Neural cell (in vitro differentiated cells): Measurements from ENCODE around the gene TTC9B.

Experiments
- EP300 ChIP-seq: fragments of 450-650 bp; conservative IDR thresholded peaks from 2 replicates; pipeline ENCODE4 v1.6.1; 2014; ENCODE audit warnings: antibody characterized with exemption, mild to moderate bottlenecking, moderate library complexity; ENCODE audit not compliant: poor library complexity, severe bottlenecking
- EZH2 ChIP-seq: fragments of 200-600, 300-800 bp; shearing (Covaris generic), sonication (generic); IDR thresholded peaks from 2 replicates; pipeline ENCODE4 v1.6.1; 2014; ENCODE audit warnings: antibody characterized with exemption, low read length, borderline replicate concordance, mild to moderate bottlenecking; ENCODE audit not compliant: insufficient read depth, poor library complexity, severe bottlenecking
- MXI1 ChIP-seq: fragments of 450-650 bp; conservative IDR thresholded peaks from 2 replicates; pipeline ENCODE4 v1.6.1; 2014; ENCODE audit warnings: antibody characterized with exemption, mild to moderate bottlenecking; ENCODE audit not compliant: poor library complexity, severe bottlenecking
- POLR2AphosphoS5 ChIP-seq: IDR thresholded peaks from 2 replicates; pipeline ENCODE4 v1.6.1; 2012
- SMC3 ChIP-seq: fragments of 450-650 bp; conservative IDR thresholded peaks from 2 replicates; pipeline ENCODE4 v1.6.1; 2014; ENCODE audit warnings: antibody characterized with exemption, mild to moderate bottlenecking, moderate library complexity; ENCODE audit not compliant: poor library complexity
- TAF1 ChIP-seq: IDR thresholded peaks from 2 replicates; pipeline ENCODE4 v1.6.1; 2012; ENCODE audit warnings: low read depth
- TF ChIP-seq, protein P1 (sequence below): fragments of 450-650 bp; IDR thresholded peaks from 2 replicates; pipeline ENCODE4 v1.5.1; 2014; ENCODE audit warnings: antibody characterized with exemption, mild to moderate bottlenecking, moderate library complexity; ENCODE audit not compliant: poor library complexity, severe bottlenecking
- TF ChIP-seq, protein P2 (sequence below): IDR thresholded peaks from 2 replicates; pipeline ENCODE4 v1.6.1; 2012; ENCODE audit warnings: borderline replicate concordance

- TF ChIP-seq, protein P1, sequence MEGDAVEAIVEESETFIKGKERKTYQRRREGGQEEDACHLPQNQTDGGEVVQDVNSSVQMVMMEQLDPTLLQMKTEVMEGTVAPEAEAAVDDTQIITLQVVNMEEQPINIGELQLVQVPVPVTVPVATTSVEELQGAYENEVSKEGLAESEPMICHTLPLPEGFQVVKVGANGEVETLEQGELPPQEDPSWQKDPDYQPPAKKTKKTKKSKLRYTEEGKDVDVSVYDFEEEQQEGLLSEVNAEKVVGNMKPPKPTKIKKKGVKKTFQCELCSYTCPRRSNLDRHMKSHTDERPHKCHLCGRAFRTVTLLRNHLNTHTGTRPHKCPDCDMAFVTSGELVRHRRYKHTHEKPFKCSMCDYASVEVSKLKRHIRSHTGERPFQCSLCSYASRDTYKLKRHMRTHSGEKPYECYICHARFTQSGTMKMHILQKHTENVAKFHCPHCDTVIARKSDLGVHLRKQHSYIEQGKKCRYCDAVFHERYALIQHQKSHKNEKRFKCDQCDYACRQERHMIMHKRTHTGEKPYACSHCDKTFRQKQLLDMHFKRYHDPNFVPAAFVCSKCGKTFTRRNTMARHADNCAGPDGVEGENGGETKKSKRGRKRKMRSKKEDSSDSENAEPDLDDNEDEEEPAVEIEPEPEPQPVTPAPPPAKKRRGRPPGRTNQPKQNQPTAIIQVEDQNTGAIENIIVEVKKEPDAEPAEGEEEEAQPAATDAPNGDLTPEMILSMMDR: no peak
- TF ChIP-seq TAF1 (no peak), POLR2AphosphoS5 (no peak), MXI1 (no peak), EZH2 (no peak), SMC3 (no peak), EP300 (no peak)
- TF ChIP-seq, protein P2, sequence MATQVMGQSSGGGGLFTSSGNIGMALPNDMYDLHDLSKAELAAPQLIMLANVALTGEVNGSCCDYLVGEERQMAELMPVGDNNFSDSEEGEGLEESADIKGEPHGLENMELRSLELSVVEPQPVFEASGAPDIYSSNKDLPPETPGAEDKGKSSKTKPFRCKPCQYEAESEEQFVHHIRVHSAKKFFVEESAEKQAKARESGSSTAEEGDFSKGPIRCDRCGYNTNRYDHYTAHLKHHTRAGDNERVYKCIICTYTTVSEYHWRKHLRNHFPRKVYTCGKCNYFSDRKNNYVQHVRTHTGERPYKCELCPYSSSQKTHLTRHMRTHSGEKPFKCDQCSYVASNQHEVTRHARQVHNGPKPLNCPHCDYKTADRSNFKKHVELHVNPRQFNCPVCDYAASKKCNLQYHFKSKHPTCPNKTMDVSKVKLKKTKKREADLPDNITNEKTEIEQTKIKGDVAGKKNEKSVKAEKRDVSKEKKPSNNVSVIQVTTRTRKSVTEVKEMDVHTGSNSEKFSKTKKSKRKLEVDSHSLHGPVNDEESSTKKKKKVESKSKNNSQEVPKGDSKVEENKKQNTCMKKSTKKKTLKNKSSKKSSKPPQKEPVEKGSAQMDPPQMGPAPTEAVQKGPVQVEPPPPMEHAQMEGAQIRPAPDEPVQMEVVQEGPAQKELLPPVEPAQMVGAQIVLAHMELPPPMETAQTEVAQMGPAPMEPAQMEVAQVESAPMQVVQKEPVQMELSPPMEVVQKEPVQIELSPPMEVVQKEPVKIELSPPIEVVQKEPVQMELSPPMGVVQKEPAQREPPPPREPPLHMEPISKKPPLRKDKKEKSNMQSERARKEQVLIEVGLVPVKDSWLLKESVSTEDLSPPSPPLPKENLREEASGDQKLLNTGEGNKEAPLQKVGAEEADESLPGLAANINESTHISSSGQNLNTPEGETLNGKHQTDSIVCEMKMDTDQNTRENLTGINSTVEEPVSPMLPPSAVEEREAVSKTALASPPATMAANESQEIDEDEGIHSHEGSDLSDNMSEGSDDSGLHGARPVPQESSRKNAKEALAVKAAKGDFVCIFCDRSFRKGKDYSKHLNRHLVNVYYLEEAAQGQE: no peak
Measured at GRCh38 chr19:40255619-40256166, 37.5 kb upstream of the TTC9B start.
